Measurements from ENCODE around the gene STK33.

Gene STK33

DNA sequence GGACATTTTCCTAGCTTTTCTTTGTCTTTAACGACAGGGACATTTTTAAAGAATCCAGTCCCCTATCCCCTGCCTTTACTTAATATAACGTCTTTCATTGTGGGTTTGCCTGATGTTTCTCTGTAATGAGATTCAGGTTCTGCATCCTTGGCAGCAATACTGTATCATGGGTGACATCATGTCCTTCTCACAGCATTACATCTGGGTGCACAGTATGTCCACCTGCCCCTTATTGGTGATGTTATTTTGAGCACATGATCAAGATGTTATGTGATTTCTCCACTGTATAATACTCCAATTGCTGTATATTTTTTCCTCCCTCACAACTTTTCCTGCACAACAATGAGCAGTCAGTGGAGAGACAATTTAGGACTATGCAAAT is 9.7 kb upstream of the STK33 start:
- DNase-seq (ENCODE audit: low spot score) = no peak

DNA sequence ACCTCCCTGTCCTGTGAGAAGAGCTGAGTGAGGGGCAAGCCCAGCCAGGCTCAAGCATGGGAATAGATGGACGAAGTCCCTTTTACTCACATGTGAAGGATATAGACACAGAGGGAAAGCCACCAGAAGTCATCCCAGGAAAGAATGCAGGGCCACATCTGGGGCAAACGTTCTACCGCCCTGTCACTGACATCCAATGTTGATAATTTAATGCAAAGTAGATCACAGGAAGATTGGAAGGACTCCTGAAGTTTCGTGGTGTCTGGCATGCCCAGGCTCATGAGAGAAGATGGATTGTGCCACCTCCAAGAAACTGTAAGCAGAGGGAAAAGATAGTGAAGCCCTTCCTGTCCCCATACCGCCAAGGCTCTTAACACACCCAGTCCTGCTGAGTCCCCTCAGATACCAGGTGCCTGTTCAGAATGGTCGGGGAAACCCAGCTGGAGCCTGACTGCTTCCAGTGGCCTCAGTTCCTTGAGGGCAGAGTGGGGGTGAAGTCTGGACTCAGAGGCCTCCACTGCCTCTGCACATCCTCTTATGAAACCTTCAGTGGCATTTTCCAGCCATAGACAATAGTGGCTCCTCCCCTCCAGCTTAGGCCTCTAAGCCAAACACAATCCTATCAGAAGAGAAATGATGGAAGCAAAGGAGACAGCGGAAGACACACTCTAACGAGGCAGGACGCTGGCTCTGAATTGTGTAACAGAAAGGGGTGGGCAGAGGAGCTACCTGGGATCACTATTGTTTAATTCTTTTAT is 7.5 kb upstream of the STK33 start:
- no peak for DNase-seq (ENCODE audit: low spot score)

DNA sequence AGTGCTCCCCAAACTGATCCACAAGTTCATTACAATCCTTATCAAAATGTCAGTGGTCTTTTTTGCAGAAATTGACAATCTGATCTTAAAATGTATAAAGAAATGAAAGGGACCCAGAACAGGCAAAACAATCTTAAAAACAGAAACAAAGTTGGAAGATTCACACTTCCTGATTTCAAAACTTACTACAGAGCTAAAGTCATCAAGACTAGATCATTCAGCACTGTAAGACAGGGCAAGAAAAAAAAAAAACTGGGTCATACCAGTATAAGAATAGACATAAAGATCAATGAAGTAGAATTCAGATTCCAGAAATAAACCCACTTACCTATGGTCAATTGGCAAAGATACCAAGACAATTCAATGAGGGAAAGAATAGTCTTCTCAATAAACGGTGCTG is 4.5 kb upstream of the STK33 start:
- DNase-seq (ENCODE audit: low spot score) = no peak

DNA sequence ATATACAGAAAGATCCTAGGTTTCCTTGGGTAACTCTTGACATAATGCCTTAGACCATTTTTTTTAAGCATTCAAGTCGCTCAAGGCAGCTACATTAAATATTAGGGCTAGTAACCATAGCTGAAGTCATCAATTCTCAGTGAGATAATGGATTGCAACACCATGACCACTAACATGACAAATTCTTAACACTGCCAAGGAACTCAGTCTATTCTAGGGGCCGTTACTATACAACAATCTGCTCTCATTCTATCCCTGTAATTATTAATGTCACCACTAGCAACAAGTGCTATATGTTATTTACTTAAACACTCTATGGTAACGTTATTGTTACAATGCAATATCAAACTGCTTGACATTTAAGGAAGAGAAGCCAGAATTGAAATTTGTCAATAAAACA is 3.2 kb upstream of the STK33 start:
- DNase-seq (ENCODE audit: low spot score) = no peak

DNA sequence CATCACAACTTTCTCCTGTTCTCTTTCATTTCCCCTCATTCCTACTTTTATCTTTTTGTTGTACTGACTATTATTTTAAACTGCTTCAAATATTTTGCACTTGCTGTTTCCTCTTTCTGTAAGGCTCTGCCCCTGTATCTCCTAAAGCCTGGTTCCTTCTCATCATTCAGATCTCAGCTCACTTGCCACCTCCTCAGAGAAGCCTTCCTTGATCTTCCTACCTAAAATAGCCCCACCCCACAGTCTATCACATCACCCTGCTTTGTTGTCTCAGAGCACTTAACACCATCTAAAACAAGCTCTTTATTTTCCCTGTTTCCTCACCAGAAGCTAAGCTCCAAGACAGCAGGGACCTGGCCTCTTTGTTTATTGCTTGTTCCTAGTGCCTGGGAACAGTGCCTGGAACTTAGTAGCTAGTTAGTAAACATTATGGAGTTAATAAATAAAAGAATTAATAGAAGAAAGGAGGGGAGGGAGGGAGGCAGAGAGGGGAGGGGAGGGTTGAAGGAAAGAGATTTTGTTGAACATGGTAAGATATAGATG is 2.5 kb upstream of the STK33 start:
- DNase-seq (ENCODE audit: low spot score) = no peak

DNA sequence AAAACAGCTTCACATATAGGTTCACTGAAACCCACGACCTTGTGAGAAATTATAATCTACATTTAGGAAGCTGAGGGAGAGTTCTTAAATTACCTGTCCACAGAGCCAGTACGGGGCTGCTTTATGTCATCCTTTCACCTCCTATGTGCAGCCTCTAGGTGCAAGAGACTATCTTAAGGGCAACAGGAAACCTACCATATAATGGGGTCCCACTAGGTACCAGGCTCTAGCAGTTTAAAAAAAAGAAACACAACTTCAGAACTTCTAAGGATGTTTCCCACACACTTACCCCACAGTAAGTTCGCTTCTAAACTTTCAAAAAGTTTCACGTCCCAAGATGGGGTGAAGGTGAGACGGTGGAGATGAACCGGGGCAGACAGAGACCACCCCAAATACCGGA is 573 bp downstream of the STK33 start:
- no peak for DNase-seq (ENCODE audit: low spot score)

DNA sequence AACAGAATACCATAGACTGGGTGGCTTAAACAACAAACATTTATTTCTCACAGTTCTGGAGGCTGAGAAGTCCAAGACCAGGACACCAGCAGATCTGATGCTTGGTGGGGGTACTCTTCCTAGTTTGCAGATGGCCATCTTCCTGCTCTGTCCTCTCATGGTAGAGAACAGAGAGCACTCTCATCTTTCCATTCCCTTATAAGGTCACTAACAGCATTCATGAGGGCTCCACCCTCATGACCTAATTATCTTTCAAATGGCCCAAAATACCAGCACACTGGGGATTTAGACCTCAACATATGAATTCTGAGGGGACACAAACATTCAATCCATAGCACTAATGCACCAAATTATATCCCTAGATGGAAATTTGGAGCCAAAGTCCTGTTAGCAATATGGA is 6.1 kb downstream of the STK33 start:
- DNase-seq (ENCODE audit: low spot score) = no peak

DNA sequence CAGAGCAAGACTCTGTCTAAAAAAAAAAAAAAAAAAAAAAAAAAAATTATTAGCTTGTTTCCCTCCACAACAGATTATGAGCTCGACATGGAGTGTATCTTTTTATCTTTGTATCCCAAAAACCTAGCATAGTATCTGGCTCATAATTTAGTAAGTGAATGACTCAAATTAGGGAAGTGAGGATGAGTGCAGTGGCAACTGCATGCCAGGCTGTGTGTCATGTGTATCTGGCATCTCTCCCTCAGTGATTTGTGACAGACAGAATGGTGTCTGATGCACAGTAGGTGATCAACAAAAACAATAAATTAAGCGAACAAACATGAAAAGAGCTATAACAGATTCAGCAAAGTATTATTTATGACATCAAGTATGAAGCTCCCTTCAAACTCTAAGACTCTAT is 7.2 kb downstream of the STK33 start:
- DNase-seq (ENCODE audit: low spot score) = no peak

DNA sequence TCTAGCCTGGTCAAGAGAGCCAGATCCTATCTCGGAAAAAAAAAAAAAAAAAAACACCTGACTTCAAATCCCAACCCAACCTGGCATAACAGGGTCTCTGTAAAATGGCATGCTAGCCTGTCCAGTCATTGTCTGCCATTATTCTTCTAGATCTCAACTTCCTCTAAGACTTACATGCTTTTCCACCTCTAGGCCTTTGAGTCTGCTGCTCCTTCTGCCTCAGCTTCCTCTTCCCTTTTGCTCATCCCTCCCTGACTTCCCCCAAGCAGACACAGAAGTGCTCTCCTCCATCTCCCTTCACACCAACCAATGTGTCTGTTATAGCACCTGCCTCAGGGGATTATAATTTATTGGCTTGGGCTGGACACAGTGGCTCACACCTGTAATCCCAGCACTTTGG is 7.8 kb downstream of the STK33 start:
- no peak for DNase-seq (ENCODE audit: low spot score)

DNA sequence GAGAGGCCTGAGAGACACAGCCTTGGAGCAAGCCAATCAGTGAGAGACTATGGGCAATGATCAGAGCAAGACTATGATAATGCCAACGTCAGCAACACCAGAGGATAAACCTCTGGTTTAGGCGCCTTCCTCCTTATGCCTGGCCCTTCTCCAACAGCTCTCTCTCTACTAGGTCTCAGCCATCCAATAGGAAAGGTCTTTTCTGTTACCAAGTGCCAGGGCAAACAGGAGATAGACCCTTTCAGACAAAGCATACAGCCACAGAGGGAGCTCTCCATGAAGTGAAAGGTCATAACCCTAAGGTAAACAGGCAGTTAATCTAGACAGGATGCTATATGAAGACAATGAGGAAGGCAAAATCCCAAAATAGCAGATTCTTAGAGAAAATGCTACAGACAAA is 9.5 kb downstream of the STK33 start:
- no peak for DNase-seq (ENCODE audit: low spot score)

DNA sequence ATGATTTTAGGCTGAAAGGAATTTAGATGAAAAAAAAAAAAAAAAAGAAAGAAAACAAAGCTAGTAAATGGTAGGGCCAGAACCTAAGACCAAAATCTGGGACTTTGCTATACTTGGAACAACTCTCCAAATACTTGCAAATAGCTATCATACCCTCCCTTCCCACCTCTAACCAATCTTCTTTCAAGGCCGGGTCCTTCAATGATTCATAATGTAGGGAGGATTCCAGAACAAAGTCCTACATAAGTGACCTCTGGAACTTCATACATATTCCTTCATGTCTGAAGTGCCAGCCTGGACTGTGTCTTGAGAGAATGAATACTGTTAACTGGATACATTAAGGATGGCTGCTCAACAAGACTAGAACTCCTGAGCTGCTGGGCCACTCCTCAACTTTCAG is 9.9 kb downstream of the STK33 start:
- DNase-seq (ENCODE audit: low spot score) = no peak

DNA sequence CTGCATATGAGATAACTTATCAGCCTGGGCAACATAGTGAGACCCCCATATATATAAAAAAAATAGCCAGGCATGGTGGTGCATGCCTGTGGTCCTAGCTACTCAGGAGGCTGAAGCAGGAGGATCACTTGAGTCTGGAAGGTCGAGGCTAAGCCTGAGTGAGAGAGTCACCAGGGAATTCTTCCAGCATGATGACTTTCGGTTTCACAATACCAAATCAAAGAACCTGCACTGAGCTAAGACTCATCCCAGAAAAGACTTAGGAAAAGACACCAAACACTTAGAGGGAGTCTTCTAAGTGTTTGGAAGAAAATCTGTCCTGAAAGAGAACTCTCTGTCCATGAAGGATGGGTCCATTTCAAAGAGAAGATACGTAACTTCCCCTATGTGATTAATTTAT is 12.7 kb downstream of the STK33 start:
- no peak for DNase-seq (ENCODE audit: low spot score)

DNA sequence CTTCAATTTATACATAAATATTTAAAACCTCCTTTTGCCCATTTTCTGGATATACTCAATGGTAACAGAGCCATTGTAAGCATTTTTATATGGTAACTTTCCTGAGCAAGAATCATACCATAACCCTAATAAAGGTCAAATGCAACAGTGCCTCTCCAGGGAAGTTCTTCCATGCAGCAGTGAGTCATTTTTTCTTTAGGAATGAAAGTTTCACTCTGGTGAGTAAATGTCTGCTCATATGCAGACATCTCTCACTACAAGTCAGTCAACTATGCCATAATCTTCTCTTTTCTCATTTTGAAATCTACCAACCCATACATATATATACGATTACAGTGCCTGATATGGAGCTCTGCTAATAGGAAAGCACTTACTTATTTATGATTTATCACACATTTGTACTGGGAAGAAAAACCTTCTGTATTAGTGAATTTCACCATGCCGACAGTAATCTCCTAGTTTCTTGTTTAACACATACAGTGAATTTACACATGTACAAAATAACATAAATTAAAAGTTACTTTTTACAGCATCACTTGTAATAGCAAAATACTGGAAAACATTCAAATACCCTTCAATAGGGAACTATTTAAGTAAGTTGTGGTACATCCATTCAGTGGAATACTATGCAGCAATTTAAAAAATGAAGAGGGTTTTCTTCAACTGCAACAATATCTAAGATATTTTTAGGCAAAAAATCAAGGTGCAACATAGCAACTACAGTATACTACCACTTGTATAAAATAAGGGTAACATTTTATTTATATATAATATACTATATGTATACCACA is 16.0 kb downstream of the STK33 start:
- no peak for DNase-seq (ENCODE audit: low spot score)

DNA sequence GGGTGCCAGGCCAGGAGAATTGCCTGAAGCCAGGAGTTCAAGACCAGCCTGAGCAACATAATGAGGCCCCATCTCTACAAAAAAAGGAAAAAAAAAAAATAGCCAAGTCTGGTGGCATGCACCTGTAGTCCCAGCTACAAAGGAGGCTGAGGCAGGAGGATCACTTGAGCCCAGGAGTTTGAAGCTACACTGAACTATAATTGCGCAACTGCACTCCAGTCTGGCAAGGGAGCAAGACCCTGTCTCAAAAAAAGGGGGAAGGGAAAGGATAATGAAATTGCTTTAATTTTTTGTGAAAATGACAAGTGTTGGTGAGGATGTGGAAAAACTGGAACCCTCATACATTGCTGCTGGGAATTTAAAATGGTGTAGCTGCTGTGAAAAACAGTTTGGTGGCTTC is 19.2 kb downstream of the STK33 start:
- no peak for DNase-seq (ENCODE audit: low spot score)

DNA sequence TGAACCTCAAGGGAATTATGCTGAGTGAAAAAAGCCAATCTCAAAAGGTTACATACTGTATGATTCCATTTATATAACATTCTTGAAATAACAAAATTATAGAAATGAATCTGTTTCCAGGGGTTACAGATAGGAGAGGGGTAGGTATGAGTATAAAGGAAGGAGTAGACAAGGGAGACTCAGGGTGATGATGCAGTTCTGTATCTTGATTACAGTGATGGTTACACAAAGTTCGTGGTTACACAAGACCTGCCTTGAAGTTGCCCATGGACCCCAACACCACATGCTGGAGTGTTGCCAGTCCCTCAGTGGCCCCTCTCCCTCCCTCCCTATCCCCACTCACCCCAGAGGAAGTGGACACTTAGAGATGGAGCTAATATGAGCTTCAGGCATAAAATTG is 20.3 kb downstream of the STK33 start:
- DNase-seq (ENCODE audit: low spot score) = no peak

DNA sequence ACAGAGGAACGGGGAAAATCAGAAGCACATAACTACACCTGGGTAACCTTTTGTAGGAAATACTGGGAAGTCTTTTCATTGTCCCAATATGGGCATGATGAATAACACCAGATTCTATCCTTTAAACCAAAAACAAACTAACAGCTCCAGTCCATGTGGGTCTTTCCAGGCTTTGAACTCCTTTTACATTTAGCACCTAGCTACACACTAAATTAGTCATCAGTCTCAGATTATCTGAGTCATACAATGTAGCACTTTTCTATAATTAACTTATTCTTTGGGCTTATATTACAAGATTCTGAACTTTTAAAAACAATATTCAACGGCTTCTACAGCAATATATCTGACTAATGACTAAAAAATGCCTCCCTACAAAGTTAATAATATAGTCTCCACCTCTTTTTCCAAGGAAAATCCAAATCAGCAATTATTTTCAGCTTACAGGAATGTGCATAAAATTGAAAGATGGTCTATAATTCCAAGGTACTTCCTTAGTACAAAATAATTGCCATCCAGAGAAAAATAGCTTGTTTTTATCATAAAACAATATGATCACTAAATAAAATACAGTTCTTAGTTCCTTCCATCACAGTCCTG is 26.3 kb downstream of the STK33 start:
- peak; percentile 4 for DNase-seq (ENCODE audit: low spot score)

DNA sequence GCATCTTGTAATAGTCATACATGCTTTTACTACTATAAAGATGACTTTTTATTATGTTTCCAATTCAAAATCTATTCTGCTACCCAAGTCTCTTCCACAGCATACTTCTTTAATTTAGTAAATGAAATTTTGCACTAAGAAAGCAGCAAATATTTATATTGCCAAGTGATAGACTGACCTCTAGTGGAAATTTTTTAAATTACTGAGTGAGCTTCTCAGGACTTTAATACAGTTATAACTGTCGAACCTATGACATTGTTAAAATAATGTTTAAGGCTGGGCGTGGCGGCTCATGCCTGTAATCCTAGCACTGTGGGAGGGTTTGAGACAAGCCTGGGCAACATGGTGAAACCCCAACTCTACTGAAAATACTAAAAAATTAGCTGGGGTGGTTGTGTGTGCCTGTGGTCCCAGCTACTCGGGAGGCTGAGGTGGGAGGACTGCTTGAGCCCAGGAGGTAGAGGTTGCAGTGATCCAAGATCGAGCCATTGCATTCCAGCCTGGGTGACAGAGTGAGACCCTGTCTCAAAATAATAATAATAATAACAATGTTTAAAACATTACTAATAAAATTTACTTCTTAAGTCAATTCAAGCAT is 27.3 kb downstream of the STK33 start:
- DNase-seq (ENCODE audit: low spot score) = peak; percentile 43

DNA sequence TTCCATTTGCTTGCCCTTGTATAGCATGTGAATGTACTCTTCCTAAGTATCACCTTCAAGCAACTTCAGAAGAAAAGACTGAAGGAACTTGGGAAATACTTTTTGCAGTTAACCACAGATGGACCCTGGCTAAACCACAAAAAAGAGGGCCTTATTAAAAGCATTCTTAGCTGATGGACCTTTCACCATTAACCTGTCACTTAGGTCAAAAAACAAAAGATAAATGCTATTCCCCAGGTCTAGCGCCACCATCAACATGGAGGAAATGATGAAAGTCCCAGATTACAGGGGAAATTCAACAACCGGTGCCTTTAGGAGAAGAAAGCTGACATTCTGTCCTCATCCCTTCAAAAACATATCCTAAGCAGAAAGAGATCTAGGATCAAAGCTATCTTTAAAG is 29.5 kb downstream of the STK33 start:
- DNase-seq (ENCODE audit: low spot score) = no peak

DNA sequence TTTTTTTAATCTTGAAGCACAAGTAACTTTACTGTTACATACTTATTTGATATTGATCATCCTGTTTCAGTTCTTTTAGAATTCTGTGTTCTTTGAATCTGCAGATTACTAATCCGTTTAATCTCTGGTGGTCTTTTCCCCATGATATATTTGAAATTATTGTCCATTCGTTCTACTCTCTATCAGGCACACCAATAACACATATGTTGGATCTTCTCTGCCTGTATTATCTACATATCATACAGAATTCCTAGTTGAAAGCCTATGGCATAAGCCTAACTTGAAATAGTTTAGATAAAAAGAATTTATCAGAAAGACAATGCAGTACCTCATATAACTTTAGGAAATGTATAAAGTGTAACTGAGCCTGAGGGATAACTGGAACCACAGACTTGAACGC is 32.6 kb downstream of the STK33 start:
- no peak for DNase-seq (ENCODE audit: low spot score)

DNA sequence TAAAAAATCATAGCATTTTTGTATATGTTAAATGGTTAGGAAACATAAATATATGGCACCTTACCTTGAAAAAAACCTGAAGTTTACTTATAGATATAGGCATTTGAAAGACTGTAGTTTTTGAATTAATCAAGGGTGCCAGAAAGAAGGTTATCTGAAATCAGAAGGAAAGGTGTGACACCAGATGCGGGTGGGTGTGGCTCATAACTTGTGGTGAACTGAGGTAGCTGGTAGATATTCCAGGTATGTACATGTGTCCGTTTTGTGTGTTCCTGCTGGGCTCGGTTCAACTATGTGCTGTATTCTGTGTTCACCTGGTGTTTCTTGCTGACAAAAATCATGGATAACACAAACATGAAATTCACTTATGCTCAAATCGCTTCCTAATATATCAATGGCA is 35.6 kb downstream of the STK33 start:
- no peak for DNase-seq (ENCODE audit: low spot score)

DNA sequence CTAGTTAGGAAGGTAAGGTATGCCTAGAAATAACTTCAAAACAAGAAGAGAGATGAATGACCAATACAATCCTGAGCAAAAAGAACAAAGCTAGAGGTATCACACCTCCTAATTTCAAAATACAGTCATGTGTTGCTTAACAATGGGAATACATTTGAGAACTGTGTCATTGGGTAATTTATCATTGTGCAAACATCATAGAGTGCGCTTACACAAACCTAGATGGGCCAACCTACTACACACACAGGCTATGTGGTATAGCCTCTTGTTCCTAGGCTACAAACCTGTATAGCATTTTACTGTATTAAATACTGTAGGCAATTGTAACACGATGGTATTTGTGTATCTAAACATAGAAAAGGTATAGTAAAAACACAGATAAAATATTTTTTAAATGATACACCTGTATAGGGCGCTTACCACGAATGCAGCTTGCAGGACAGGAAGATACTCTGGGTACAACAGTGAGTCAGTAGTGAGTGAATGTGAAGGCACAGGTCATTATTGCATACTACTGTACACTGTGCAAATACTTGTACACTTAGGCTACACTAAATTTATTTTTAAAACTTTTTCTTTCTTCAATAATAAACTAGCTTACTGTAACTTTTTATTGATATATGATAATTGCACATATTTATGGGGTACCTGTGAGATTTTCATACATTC is 48.2 kb downstream of the STK33 start:
- no peak for DNase-seq (ENCODE audit: low spot score)

DNA sequence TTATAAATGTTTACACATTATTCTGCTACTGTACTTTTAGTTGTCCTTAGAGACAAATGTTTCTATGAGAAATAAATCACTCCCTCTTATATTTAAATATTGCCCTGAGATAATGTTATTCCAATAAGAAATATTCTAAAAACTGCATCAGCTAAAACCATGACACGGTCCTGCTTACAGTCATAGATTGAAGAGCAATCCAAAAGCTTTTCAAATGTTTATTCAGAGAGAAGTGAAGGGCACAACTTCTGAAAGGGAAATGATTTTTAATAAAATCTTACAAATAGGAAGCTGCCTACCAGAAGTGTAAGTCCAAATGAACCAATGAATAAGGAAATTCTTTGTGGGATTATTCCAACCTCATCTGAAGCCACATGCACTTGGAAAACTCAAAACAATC is 49.2 kb downstream of the STK33 start:
- DNase-seq (ENCODE audit: low spot score) = no peak
